NCI-H2171 (cell line): Measurements from ENCODE around the gene IL16.
A peak's percentile ranks its signal among the peaks of the same experiment; 100 is the strongest.
"Not testable (repeated sequence)": the region's sequence is repeated elsewhere in the genome, so short reads cannot be mapped to it uniquely, and the experiment has no call there.

Experiments used
- DNase-seq: peaks from one replicate; lab custom pipeline; 2025; lab: John Stamatoyannopoulos, UW

IL16 gene

GRCh38 chr15:81313686-81314085 lies 117.0 kb downstream of the IL16 start:
- DNase-seq = no peak

- DNase-seq = no peak
Observed at GRCh38 chr15:81314378-81314777, 117.7 kb downstream of the IL16 start.

GRCh38 chr15:81315452-81316175 lies 118.9 kb downstream of the IL16 start:
- DNase-seq = no peak

- no peak for DNase-seq
Observed at GRCh38 chr15:81316267-81316666, 119.6 kb downstream of the IL16 start.

GRCh38 chr15:81317642-81318017 lies 121.0 kb downstream of the IL16 start:
- DNase-seq = no peak

GRCh38 chr15:81321667-81322066 lies 125.0 kb downstream of the IL16 start:
- no peak for DNase-seq

GRCh38 chr15:81322676-81323253 lies 126.1 kb downstream of the IL16 start:
- DNase-seq = no peak

- no peak for DNase-seq
Observed at GRCh38 chr15:81323559-81323943, 126.9 kb downstream of the IL16 start.

- peak; percentile 93 for DNase-seq
Observed at GRCh38 chr15:81323944-81324881, 127.5 kb downstream of the IL16 start, which contains the start of gene STARD5. STARD5 (minus strand) TSS chr15:81324141; CDS start chr15:81324099, 42 bp downstream.

- DNase-seq = no peak
Observed at GRCh38 chr15:81326466-81327212, 130.0 kb downstream of the IL16 start.

GRCh38 chr15:81327516-81327915 lies 130.8 kb downstream of the IL16 start:
- DNase-seq = no peak

GRCh38 chr15:81329446-81329845 lies 132.8 kb downstream of the IL16 start:
- DNase-seq = no peak

- no peak for DNase-seq
Observed at GRCh38 chr15:81330366-81331090, 133.8 kb downstream of the IL16 start.

GRCh38 chr15:81331141-81331540 lies 134.5 kb downstream of the IL16 start:
- DNase-seq = not testable (repeated sequence)

GRCh38 chr15:81331600-81331999 lies 134.9 kb downstream of the IL16 start:
- no peak for DNase-seq

- no peak for DNase-seq
Observed at GRCh38 chr15:81332326-81332725, 135.6 kb downstream of the IL16 start.

- no peak for DNase-seq
Observed at GRCh38 chr15:81333363-81333762, 136.7 kb downstream of the IL16 start.

- no peak for DNase-seq
Observed at GRCh38 chr15:81334768-81335435, 138.2 kb downstream of the IL16 start.

- DNase-seq = no peak
Observed at GRCh38 chr15:81335631-81336030, 139.0 kb downstream of the IL16 start.

- DNase-seq = no peak
Observed at GRCh38 chr15:81336568-81336967, 139.9 kb downstream of the IL16 start.

GRCh38 chr15:81337241-81337640 lies 140.6 kb downstream of the IL16 start:
- DNase-seq = no peak
